Fibroblast of skin of right quadriceps (primary cell): ENCODE measurements around the gene NUDT8.
"Not testable (repeated sequence)": the region's sequence is repeated elsewhere in the genome, so short reads cannot be mapped to it uniquely, and the experiment has no call there.

ENCODE experiments used
- DNase-seq: peaks from one replicate; pipeline ENCODE4 v3.0.0-alpha.2; 2013

The NUDT8 gene

DNA sequence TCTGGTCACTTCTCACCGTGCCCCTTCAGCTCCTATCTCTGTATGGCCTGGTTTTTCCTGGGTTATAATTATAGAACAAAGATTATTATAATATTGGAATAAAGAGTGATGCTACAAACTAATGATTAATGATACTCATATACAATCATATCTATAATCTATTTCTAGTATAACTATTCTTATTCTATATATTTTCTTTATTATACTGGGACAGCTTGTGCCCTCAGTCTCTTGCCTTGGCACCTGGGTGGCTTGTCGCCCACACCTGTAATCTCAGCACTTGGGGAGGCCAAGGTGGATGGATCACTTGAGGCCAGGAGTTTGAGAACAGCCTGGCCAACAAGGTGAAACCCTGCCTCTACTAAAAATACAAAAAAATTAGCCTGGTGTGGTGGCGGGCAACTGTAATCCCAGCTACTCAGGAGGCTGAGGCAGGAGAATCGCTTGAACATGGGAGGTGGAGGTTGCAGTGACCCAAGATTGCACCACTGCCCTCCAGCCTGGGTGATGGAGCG is 30.0 kb upstream of the NUDT8 start:
- not testable (repeated sequence) for DNase-seq

DNA sequence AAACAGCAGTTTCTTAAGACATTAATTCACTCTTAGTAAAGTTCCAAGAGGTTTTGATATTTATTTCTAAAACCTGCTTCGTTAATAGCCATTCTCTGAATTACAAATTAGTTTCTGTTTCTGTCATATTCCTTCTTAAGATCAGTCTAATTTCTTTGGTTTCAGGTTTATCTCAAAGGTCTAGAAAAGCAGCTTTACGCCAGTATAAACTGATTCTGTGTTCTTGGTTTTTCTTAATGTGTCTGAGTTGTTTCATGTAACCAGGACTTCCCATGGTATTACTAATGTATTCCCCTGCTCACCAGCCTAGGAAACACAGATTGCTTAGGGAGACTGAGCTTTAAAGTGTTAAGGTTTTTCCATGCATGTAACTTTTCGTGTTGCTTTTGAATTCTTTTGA is 27.6 kb upstream of the NUDT8 start:
- no peak for DNase-seq

- DNase-seq: no peak
Measured at GRCh38 chr11:67656278-67656922, 26.7 kb upstream of the NUDT8 start.

DNA sequence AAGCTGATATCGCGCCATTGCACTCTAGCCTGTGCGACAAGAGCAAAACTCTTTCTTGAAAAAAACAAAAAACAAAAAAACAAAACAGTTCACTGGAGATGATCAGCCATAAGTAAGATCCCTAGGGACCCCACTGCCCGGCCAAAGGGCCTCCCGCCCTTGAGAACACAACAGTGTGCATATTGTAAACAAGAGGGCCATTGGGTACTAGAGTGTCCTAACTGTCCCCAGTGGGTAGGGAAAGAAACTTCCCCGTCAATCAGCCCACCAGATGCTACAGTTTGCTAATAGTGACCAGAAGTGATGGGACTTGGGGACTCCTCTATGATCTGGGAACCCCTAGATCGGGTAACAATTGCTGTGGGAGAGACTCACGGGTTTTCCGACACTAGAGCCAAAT is 24.5 kb upstream of the NUDT8 start:
- no peak for DNase-seq

DNA sequence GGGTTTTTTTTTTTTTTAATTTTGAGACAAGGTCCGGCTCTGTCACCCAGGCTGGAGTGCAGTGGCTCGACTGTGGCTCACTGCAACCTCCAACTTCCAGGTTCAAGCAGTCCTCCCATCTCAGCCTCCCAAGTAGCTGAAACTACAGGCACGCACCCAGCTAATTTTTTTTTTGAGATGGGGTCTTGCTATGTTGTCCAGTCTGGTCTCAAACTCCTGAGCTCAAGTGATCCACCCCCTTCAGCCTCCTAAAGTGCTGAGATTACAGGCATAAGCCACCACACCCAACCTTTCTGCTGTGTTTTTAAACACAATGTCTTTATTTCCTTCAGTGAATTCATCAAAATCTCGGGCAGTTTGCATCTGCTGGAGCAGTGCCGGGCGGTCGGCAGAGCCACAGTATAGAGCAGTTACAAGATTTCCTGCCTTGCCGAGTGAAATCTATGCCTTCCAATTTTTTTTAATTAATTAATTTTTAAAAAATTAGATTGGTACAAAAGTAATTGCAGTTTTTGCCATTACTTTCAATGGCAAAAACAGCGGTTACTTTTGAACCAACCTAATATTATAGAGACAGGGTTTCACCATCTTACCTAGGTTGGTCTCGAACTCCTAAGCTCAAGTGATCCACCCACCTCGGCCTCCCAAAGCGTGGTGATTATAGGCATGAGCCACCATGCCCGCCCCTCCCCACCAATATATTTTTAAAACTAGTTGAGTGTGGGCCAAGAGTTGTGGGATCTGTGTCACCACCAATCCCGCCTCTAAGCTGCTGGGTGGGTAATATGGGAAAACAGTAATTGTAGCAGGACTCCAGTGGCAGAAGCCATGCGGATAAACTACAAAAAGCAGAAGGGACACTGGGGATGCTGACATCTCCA is 23.5 kb upstream of the NUDT8 start:
- no peak for DNase-seq

DNA sequence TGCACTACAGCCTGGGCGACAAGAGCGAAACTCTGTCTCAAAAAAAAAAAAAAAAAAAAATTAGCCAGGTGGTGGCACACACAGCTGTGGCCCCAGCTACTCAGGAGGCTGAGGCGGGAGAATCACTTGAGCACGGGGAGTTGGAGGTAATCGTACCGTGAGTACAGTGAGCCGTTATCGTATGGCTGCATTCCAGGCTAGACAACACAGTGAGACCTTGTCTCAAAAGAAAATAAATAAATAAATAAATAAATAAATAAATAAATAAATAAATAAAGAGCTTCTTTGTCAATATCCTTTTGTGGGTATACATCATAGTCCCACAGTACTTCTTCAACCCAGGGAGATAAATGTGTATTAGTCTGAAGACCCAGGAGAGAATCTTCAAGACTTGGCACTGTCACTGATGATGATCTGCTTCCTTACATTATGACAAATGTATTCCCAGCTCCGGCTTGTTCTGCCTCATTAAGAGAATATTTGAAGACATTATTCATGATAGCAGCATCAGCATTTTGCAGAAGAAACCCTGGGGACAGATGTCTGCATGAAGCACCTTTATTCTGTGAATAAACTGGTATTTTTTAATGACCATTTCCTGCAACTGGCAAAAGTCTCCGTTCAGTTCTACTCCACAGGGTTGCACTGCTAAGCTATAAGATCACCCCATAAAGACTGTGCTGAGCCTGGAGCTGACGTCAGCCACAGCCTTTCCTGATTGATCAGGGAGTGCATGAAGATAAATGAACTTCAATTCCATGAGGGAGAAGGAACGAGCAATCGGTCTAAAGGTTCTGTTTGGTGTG is 22.4 kb upstream of the NUDT8 start:
- DNase-seq: no peak

GRCh38 chr11:67649634-67650510 is 20.1 kb upstream of the NUDT8 start:
- DNase-seq: no peak

DNA sequence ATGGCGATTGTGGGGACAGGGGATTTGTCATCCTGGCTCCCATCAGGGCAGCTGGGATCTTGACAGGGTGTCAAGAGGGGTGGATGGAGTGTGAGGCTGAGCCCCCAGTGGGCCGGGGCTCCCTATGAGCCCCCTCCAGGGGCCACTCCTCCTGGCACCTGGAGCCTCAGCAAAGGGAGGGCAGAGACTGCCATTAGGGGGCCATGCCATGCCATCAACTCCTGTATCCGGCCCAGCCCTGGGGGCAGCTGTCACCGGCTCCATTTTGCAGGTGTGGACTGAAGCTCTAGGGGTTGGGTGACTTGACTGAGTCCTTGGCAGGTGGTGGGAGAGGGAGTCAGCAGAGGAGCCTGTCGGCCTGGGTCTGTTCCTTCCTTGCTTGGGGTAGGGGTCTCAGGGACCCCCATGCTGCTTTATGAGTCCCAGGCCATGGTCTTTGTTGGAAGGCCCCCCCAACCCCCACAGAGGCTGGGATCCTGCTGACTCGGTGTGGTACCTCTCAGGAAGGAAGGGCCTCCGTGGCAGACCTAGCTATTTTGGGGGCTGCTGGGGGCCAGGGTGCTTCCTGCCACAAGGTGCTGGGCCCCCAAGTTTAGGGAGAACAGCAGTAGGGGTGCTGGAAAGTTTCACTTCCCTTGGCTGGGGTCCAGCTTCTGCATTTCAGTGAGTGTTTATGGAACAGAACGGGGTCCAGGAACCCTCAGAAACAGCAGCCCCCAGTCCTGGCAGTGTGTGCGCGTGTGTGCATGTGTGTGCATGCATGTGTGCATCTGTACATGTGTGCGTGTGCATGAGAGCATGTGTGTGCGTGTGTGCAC is 19.3 kb upstream of the NUDT8 start:
- no peak for DNase-seq

GRCh38 chr11:67648140-67648795 is 18.5 kb upstream of the NUDT8 start:
- no peak for DNase-seq

DNA sequence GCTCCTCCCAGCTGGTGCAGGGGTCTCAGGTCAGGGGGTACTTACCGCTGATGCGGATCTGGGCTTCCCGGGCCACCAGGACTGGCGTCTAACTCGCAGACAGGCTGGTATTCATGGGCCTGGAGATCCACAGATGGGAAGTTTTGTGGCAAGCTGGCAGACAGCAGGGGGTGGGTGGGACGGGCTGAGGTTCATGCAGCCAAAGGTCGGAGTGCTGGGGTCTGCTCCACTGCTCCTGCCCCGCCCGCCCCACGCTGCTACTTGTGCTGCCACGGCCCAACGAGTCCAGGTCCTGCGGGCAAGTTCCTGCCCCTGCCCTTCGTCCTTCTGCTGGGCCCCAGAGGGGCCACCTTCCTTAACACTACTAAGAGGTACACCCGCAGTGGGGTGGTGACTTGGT is 17.7 kb upstream of the NUDT8 start:
- DNase-seq: no peak

DNA sequence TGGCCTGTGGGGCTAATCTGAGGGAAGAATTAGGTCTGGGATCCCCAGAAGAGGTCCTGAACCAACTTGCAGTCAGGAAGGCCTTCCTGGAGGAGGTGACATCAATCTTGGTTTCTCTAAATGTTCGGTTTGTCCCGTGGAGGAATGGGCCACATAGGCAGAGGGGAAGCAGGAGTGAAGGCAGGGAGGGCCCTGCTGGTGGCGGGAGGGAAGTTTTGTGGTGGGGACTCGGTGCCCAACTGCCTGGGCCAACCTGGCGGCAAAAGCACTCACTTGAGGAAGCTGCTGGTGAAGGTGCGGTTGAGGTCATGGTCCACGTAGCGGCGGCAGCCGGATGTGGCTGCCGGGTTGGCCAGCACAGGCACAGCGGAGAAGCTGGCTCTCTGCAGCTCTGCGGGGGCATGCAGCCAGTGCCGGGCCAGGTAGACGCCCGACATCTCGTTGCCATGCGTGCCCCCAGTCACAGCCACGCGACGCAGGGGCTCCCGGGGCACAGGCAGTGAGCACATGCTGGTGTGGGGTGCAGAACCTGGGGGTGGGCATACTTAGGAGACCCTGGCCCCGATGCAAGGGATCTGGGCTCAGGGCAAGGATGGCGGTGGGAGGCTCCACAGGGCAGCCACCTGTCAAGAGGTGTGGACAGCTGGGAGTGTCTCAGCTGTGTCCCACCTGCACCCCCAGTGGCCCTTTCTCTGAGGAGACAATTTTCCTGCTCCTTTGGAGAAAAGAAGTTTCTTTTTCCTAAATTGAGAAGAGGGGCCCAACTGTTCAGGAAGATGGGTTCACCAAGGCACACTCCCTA is 17.0 kb upstream of the NUDT8 start:
- no peak for DNase-seq

DNA sequence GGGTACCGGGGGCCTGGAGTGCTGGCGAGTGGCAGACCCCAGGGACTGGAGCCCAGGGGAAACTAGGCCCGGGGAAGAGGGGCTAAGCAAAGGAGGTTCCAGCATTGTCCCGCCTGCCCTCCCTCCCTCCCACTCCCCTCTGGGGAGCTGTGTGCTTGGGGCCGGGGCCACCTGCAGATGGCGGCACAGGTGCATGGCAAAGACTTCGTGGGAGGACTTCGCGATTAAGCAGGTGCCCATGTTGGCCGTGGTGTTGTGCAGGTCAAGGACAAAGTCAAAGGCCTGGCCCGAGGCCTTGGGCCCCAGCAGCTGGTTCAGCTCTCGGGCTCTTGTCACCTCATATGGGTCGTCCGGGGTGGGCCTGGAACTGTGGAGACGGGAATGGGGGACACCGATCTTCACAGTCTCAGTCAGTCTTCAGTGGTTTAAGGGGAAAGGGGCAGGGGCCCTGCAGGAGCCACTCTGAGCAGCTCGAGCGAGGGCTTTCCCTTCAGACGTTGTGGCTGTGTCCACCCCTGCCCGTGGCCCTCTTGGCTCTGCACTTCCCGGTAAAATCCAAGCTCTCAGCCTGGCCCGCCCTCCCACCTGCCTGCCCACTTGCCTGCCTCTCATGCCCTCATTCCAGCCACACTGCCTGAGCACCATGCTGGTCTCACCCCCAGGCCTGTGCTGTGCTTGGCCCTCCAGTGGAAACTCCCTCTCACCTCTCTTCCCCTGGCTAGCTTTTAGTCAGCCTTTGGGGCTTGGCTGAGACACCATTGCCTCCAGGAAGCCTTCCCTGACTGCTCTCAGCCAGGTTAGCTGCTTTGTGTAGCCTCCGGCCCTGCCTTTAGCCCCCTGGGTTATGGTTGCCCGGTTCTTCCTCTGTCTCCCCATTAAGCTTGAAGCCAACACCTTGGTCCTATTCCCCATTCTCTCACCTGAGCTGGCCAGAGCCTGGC is 16.1 kb upstream of the NUDT8 start:
- no peak for DNase-seq

DNA sequence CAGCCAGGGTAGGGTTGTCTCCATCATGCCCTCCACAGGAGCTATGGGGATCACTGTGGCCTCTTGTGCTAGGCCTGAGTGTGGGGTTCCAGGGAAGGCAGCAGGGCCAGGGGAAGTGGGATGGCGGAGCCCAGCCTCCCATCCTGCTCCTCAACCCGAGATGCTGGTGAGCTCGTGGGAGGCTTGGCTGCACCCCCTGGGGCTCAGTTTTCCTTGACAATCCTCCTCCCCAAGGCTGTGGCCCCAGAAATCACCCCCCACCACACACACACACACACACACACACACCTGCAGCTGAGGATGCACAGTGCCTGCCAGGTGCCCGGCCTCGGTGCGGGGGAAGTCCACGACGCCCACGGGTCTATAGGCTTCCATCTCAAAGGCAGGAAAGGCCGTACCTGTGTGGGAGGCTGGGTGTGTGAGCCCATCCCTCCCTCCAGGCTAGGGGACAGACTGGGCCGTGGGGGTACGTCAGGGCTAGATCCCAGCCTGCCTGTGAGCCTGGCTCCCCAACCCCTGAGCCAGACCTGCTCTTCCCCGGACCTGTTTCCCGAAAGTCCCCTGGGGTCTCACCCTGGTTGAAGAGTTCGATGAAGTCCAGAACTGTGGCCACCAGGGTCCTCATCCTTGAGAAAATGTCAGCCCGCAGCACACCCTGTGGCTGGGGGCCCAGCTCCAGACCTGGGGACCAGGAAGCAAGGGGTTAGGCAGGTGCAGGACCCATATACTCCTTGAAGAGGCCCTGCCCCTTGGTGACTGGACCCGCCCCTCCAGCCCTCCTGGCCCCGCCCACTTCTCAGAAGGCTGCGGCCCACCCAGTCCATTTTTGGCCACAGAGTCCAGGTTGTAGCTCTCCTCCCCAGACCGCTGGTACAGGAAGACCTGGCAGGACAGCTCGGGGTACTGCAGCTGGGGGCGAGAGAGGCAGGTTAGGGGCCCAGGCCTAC is 15.0 kb upstream of the NUDT8 start:
- DNase-seq: no peak

- no peak for DNase-seq
Measured at GRCh38 chr11:67644042-67644441, 14.3 kb upstream of the NUDT8 start.

GRCh38 chr11:67642173-67643120 is 12.7 kb upstream of the NUDT8 start:
- DNase-seq: no peak
